HG02840 (cell line): ENCODE measurements around the gene FTCDNL1.

Source experiments
- ATAC-seq: cut with Tn5 transposase; IDR thresholded peaks from one replicate; pipeline ENCODE4 v1.9.1; 2021; ENCODE audit warnings: mild to moderate bottlenecking, moderate library complexity, moderate number of reproducible peaks; ENCODE audit not compliant: unreplicated experiment, low FRiP score

Gene FTCDNL1

GRCh38 chr2:199842631-199843395 is 8.2 kb downstream of the FTCDNL1 start:
- ATAC-seq = no peak

GRCh38 chr2:199841409-199841808 is 9.6 kb downstream of the FTCDNL1 start:
- no peak for ATAC-seq

GRCh38 chr2:199838399-199838798 is 12.6 kb downstream of the FTCDNL1 start:
- ATAC-seq = no peak

- ATAC-seq = no peak
Measured at GRCh38 chr2:199836943-199837342, 14.0 kb downstream of the FTCDNL1 start.

GRCh38 chr2:199833525-199833924 is 17.5 kb downstream of the FTCDNL1 start:
- ATAC-seq = no peak

- ATAC-seq = no peak
Measured at GRCh38 chr2:199830531-199830930, 20.5 kb downstream of the FTCDNL1 start.

GRCh38 chr2:199829628-199830027 is 21.4 kb downstream of the FTCDNL1 start:
- ATAC-seq = no peak

GRCh38 chr2:199819746-199820145 is 31.2 kb downstream of the FTCDNL1 start:
- ATAC-seq = no peak

- ATAC-seq = no peak
Measured at GRCh38 chr2:199818754-199819153, 32.2 kb downstream of the FTCDNL1 start.

GRCh38 chr2:199818026-199818425 is 33.0 kb downstream of the FTCDNL1 start:
- no peak for ATAC-seq

- no peak for ATAC-seq
Measured at GRCh38 chr2:199814817-199815211, 36.2 kb downstream of the FTCDNL1 start.

- no peak for ATAC-seq
Measured at GRCh38 chr2:199814101-199814816, 36.7 kb downstream of the FTCDNL1 start.

GRCh38 chr2:199812493-199812892 is 38.5 kb downstream of the FTCDNL1 start:
- no peak for ATAC-seq

GRCh38 chr2:199811346-199811745 is 39.6 kb downstream of the FTCDNL1 start:
- no peak for ATAC-seq

GRCh38 chr2:199810422-199811171 is 40.4 kb downstream of the FTCDNL1 start:
- no peak for ATAC-seq

GRCh38 chr2:199807966-199808365 is 43.0 kb downstream of the FTCDNL1 start:
- no peak for ATAC-seq

GRCh38 chr2:199806179-199806578 is 44.8 kb downstream of the FTCDNL1 start:
- no peak for ATAC-seq

- no peak for ATAC-seq
Measured at GRCh38 chr2:199804831-199805230, 46.2 kb downstream of the FTCDNL1 start.

- ATAC-seq = no peak
Measured at GRCh38 chr2:199798831-199799580, 52.0 kb downstream of the FTCDNL1 start.
